Activated B cell treated with CpG ODN at 0.5 μM for 24 hours (primary cell): ENCODE data around the gene FBXL19. TPM values are rescaled to one million over a fixed set of nuclear protein-coding genes. Genes with fewer than 3 reads are reported as not detected.

Source experiments
- ATAC-seq: fragments of 200-7000 bp; cut with Tn5 transposase; one replicate; pipeline ENCODE4 v1.10.0; 2021; ENCODE audit warnings: low read depth, mild to moderate bottlenecking, moderate library complexity
- CTCF ChIA-PET: fragments of 350-600 bp; sonication (Branson Sonifier 250); formaldehyde crosslinking; loops from one replicate; lab custom pipeline; 2021; ENCODE audit warnings: antibody characterized with exemption; lab: Charles Lee
- POLR2A ChIA-PET: fragments of 350-600 bp; sonication (Branson Sonifier 250); formaldehyde crosslinking; loops from one replicate; lab custom pipeline; 2021; ENCODE audit warnings: antibody characterized with exemption; lab: Charles Lee
- DNase-seq: peaks from one replicate; pipeline ENCODE4 v3.0.0; 2022
- H3K27ac Mint-ChIP-seq: one replicate; pipeline ENCODE4 v1.8.0; 2020; ENCODE audit warnings: mixed read lengths
- H3K27me3 Mint-ChIP-seq: one replicate; pipeline ENCODE4 v1.8.0; 2021; ENCODE audit warnings: mixed read lengths
- H3K36me3 Mint-ChIP-seq: one replicate; pipeline ENCODE4 v1.8.0; 2021; ENCODE audit warnings: low read depth, mixed read lengths
- H3K4me1 Mint-ChIP-seq: one replicate; pipeline ENCODE4 v1.8.0; 2021; ENCODE audit warnings: mixed read lengths
- H3K4me3 Mint-ChIP-seq: one replicate; pipeline ENCODE4 v1.8.0; 2020; ENCODE audit warnings: mild to moderate bottlenecking, mixed read lengths
- H3K9me3 Mint-ChIP-seq: one replicate; pipeline ENCODE4 v1.8.0; 2020; ENCODE audit warnings: mixed read lengths
- CTCF ChIP-seq: fragments of 200-600 bp; IDR thresholded peaks from one replicate; pipeline ENCODE4 v1.8.0; 2022; ENCODE audit warnings: antibody characterized with exemption, mild to moderate bottlenecking
- intact Hi-C: fragments of 100-400 bp; cut with micrococcal nuclease; formaldehyde crosslinking; loops from one replicate; pipeline ENCODE4 v1.15.1; 2024
- total RNA-seq: library from RNA; stranded (reverse); gene quantifications from 2 replicates; pipeline ENCODE4 v1.2.3, GENCODE V29; 2022

Gene FBXL19
- total RNA-seq, 1 donor from 2014 or later = 24.2 TPM

GRCh38 chr16:30894540-30895368 lies 28.6 kb upstream of the FBXL19 start:
- Mint-ChIP-seq H3K9me3 (no peaks in the 10 kb centered on the region), H3K4me3 (peak overlapping the region; percentile 81), H3K27ac (peak overlapping the region; percentile 88), H3K27me3 (no peaks in the 10 kb centered on the region), H3K4me1 (peaks cover 46% of the 10 kb centered on the region), H3K36me3 (peaks cover 13% of the 10 kb centered on the region)
- ATAC-seq = no peak
- no peak for DNase-seq
- ChIA-PET CTCF (interaction anchor here (1.1 kb wide), 1 partner anchor 80 kb away, joined by 3 read pairs; no protein-coding TSS in a partner anchor), POLR2A (interaction anchor here (4.5 kb wide), 1 partner anchor 18 kb away, joined by 43 read pairs; no protein-coding TSS in a partner anchor)
- intact Hi-C loops = loop anchor here (1.0 to 5.0 kb wide), 5 partner anchors 8 to 1970 kb away; partner anchors contain the start of genes CFAP119, RABEP2 and RNF40
- no peak for TF ChIP-seq CTCF

GRCh38 chr16:30895627-30896260 lies 27.6 kb upstream of the FBXL19 start:
- ATAC-seq (no peak), DNase-seq (no peak)
- Mint-ChIP-seq H3K27me3 (no peaks in the 10 kb centered on the region), H3K4me3 (peak overlapping the region; percentile 84), H3K27ac (peak overlapping the region; percentile 88), H3K36me3 (peaks cover 6% of the 10 kb centered on the region), H3K4me1 (peaks cover 46% of the 10 kb centered on the region), H3K9me3 (no peaks in the 10 kb centered on the region)
- CTCF ChIA-PET = interaction anchor here (0.6 to 1.1 kb wide), 2 partner anchors 51 to 81 kb away, joined by 3 read pairs; no protein-coding TSS in a partner anchor
- intact Hi-C loops = loop anchor here (2.0 kb wide), 2 partner anchors 179 to 1971 kb away; partner anchors contain the start of genes RABEP2, ZNF646 and ZNF668
- POLR2A ChIA-PET = interaction anchor here (0.7 to 4.5 kb wide), 6 partner anchors 11 to 1168 kb away, joined by 3 to 43 read pairs (median 4); no protein-coding TSS in a partner anchor
- no peak for TF ChIP-seq CTCF

- CTCF ChIA-PET = interaction anchor here (2.2 kb wide), 1 partner anchor 52 kb away, joined by 11 read pairs; no protein-coding TSS in a partner anchor
- H3K4me1 Mint-ChIP-seq = peaks cover 50% of the 10 kb centered on the region
- H3K27me3 Mint-ChIP-seq = no peaks in the 10 kb centered on the region
- no peaks in the 10 kb centered on the region for H3K9me3 Mint-ChIP-seq
- H3K4me3 Mint-ChIP-seq = peak within 1 kb of the TSS; percentile 84
- H3K36me3 Mint-ChIP-seq = peaks cover 3% of the 10 kb centered on the region
- DNase-seq (peak; percentile 38), ATAC-seq (no peak)
- TF ChIP-seq CTCF = no peak
- intact Hi-C loops = loop anchor here (2.0 kb wide), 1 partner anchor 178 kb away; the partner anchor contains the start of genes ZNF646 and ZNF668
- POLR2A ChIA-PET = interaction anchor here (0.6 to 4.5 kb wide), 8 partner anchors 12 to 1169 kb away, joined by 3 to 43 read pairs (median 4); partner anchors contain the start of gene VKORC1
- H3K27ac Mint-ChIP-seq = peak within 1 kb of the TSS; percentile 88
Observed at GRCh38 chr16:30896261-30896888, 27.0 kb upstream of the FBXL19 start, which contains the start of gene CTF1. TSS of gene CTF1 (plus strand) at chr16:30896614. CDS start at chr16:30896644, 30 bp downstream.

- Mint-ChIP-seq H3K4me1 (peaks cover 54% of the 10 kb centered on the region), H3K4me3 (peak overlapping the region; percentile 84), H3K27me3 (no peaks in the 10 kb centered on the region), H3K27ac (peak overlapping the region; percentile 87), H3K9me3 (no peaks in the 10 kb centered on the region), H3K36me3 (no peaks in the 10 kb centered on the region)
- ATAC-seq (peak; percentile 59), DNase-seq (peak; percentile 66)
- intact Hi-C loops = loop anchor here (1.0 to 2.0 kb wide), 4 partner anchors 22 to 199 kb away; partner anchors contain the start of genes ZNF646 and ZNF668
- no peak for TF ChIP-seq CTCF
- ChIA-PET POLR2A (interaction anchor here (0.6 to 4.5 kb wide), 11 partner anchors 14 to 785 kb away, joined by 3 to 43 read pairs (median 4); partner anchors contain the start of gene VKORC1), CTCF (interaction anchor here (2.2 kb wide), 1 partner anchor 53 kb away, joined by 11 read pairs; no protein-coding TSS in a partner anchor)
Observed at GRCh38 chr16:30896889-30897733, 26.3 kb upstream of the FBXL19 start.
